GM12874 (cell line): ENCODE results near the gene NDOR1.
A peak's percentile ranks its signal among the peaks of the same experiment; 100 is the strongest.

Experiments
- CTCF ChIP-seq: IDR thresholded peaks from 2 replicates; pipeline ENCODE4 v1.5.1; 2011; ENCODE audit warnings: low read depth, mild to moderate bottlenecking, control low read depth, low read length, moderate library complexity; ENCODE audit not compliant: insufficient read depth

NDOR1 gene

DNA sequence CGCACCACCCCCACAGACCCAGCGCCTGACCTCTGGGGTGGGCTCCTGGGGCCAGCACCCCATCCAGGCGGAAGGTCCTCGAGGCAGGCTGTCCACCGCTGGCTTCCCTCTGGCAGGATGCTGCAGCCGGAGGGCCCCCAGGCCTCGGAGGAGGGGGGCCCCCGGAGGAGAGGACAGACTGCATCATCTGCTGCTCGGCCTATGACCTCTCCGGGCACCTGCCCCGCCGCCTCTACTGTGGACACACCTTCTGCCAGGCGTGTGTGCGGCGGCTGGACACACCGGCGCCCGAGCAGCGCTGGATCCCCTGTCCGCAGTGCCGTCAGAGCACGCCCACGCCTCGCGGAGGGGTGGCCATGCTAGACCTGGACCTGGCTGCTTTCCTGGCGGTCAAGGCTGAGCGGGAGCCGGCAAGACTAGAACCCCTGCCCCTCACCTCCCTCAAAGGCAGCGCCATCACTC is 23.0 kb downstream of the NDOR1 start:
- 0 out of 2 replicates have a peak, but pooled peaks have one; percentile 1 for TF ChIP-seq CTCF

DNA sequence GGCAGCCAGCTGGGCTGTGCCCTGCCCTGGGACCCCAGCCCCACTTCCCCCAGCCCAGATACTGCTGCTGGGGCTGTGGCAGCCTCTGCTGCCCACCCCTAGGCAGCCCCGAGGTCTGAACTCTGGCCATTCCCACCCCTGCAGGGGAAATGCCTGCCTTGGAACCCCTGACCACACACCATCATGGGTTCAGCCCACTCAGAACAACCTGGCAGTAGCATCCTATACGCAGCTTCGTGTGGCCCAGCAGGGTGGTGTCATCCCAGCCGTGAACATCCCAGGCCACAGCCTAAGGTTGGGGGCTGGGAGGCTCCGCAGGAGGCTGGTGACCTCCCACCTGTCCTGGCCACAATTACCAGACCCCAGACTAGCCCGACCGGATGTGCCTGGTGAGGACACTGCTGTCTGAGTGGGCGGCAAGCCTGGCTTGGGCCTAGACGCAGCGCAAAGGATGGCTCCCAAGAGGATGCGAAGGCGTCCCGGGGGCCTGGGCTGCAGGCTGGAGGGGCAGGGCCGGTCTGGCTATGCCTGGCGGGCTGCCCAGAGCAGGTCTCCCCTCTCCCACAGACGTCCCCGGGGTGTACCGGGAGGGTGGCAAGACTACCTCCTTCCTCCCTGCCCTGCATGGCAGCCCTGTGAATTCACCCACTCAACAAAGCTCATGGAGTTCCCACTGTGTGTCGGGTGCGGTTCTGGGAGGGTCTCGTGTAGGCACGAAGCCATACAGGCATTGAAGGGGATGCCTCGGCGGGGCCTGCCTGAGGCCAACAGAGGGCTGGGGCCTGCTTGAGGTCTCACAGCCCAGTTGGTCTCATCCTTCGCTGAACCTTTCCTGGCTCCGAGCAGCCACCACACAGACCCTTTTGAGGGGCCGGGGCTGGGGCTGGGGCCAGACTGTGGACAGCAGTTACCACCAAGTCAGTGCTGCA is 23.7 kb downstream of the NDOR1 start:
- no peak for TF ChIP-seq CTCF

GRCh38 chr9:137229903-137230704 is 24.6 kb downstream of the NDOR1 start:
- TF ChIP-seq CTCF = no peak

GRCh38 chr9:137230705-137231371 is 25.3 kb downstream of the NDOR1 start, which contains the start of gene SLC34A3:
Gene SLC34A3, plus strand, starts transcription at chr9:137230901. Its CDS starts 802 bp downstream, at chr9:137231703.
- TF ChIP-seq CTCF = no peak

DNA sequence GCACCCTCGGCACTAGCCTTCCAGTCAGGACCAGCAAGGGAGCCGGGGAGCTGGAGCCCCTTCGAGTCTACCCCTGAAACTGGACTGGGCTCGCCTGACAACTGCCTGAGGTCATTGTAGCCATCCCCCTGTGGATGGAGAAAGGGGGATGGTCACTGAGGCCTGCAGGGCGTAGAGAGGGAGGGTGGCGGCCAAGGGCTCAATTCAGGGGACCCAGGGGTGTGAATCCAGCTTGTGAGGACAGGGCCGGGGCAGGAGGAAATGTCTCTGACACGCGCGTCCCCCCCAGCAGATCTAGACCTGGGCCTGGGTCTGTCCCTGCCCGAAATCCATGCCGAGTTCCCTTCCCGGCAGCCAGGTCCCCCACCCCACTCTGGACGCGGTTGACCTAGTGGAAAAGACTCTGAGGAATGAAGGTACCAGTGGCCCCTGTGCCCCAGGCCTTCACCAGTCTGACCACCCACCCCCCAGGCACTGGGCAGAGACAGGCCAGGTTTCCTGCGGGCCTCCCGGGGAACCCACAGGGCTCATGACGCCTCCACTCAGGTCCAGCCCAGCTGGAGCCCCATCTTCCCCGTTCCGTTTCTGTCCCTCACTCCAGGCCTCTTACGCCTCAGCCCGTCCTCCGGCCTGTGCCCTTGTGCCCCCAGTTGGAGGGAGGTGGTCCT is 26.0 kb downstream of the NDOR1 start:
- no peak for TF ChIP-seq CTCF

- no peak for TF ChIP-seq CTCF
These were observed 26.6 kb downstream of the NDOR1 start for GRCh38 chr9:137232101-137232500.
